D341Med (cell line): ENCODE measurements around the gene RPL13.

Experiments used
- DNase-seq: peaks from one replicate; pipeline ENCODE4 v3.0.0; 2012; ENCODE audit warnings: low spot score

Gene RPL13

GRCh38 chr16:89599451-89599858 lies 39.0 kb downstream of the RPL13 start:
- no peak for DNase-seq

GRCh38 chr16:89599902-89600301 lies 39.4 kb downstream of the RPL13 start:
- no peak for DNase-seq

- no peak for DNase-seq
These were observed 39.9 kb downstream of the RPL13 start for GRCh38 chr16:89600427-89600826.

- DNase-seq: no peak
These were observed 40.5 kb downstream of the RPL13 start for GRCh38 chr16:89600956-89601355.

- DNase-seq: no peak
These were observed 41.4 kb downstream of the RPL13 start for GRCh38 chr16:89601906-89602272.

GRCh38 chr16:89602273-89602951 lies 41.9 kb downstream of the RPL13 start:
- DNase-seq: no peak

GRCh38 chr16:89602952-89603590 lies 42.6 kb downstream of the RPL13 start:
- DNase-seq: no peak

- DNase-seq: no peak
These were observed 44.3 kb downstream of the RPL13 start for GRCh38 chr16:89604764-89605163.

- no peak for DNase-seq
These were observed 44.9 kb downstream of the RPL13 start for GRCh38 chr16:89605186-89605970.

- DNase-seq: no peak
These were observed 45.5 kb downstream of the RPL13 start for GRCh38 chr16:89606006-89606405.

GRCh38 chr16:89607453-89607852 lies 47.0 kb downstream of the RPL13 start:
- no peak for DNase-seq

GRCh38 chr16:89607937-89608740 lies 47.7 kb downstream of the RPL13 start:
- no peak for DNase-seq

- no peak for DNase-seq
These were observed 49.6 kb downstream of the RPL13 start for GRCh38 chr16:89610108-89610453.

GRCh38 chr16:89612415-89613166 lies 52.1 kb downstream of the RPL13 start:
- no peak for DNase-seq

- no peak for DNase-seq
These were observed 52.9 kb downstream of the RPL13 start, which contains the start of gene DPEP1 for GRCh38 chr16:89613231-89613953. Gene DPEP1 (plus strand): TSS chr16:89613642. CDS start chr16:89630411, 16,769 bp downstream.

- DNase-seq: no peak
These were observed 53.5 kb downstream of the RPL13 start for GRCh38 chr16:89613954-89614459.
